ENCODE results near the gene DVL2. TPM values are rescaled to one million over a fixed set of nuclear protein-coding genes. Genes with fewer than 3 reads are reported as not detected.

DVL2 gene
- total and polyA plus RNA-seq, 2 of the 13 experiments (the other 11 are each of a cell fraction or from before 2014, with no cell fraction given) = 5.7 to 38.2 TPM

GRCh38 chr17:7252176-7253043, 18.1 kb upstream of the DVL2 start, which contains the start of gene ELP5 (continued):
- TF ChIP-seq ZBTB25 (CRISPR knock-in tag; IDR thresholded peaks at IDR 0.05) = peak; percentile 92
- no peak for TF ChIP-seq ZNF451 (CRISPR knock-in tag; IDR thresholded peaks at IDR 0.05)
- no peak for TF ChIP-seq ATF6 (CRISPR knock-in tag; conservative IDR thresholded peaks at IDR 0.05)
- peak; percentile 35; the same call in 1 of the 2 replicates for TF ChIP-seq TMF1 (CRISPR knock-in tag; IDR thresholded peaks at IDR 0.05; ENCODE audit: low read depth)
- 0 out of 2 replicates have a peak, but pooled peaks have one; percentile 11 for TF ChIP-seq CHD2 (IDR thresholded peaks at IDR 0.05; ENCODE audit: low read depth, low read length)
- TF ChIP-seq, protein P1, sequence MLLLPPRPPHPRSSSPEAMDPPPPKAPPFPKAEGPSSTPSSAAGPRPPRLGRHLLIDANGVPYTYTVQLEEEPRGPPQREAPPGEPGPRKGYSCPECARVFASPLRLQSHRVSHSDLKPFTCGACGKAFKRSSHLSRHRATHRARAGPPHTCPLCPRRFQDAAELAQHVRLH (CRISPR knock-in tag; IDR thresholded peaks at IDR 0.05; ENCODE audit: borderline replicate concordance, low read depth) = peak; percentile 59; the same call in 1 of the 2 replicates
- peak; percentile 65; the same call in 1 of the 2 replicates for TF ChIP-seq ZNF768 (CRISPR knock-in tag; IDR thresholded peaks at IDR 0.05)
- TF ChIP-seq NKX3-1 (CRISPR knock-in tag; IDR thresholded peaks at IDR 0.05) = peak; percentile 16; the same call in 1 of the 2 replicates
- no peak for TF ChIP-seq MLXIP (CRISPR knock-in tag; IDR thresholded peaks at IDR 0.05; ENCODE audit: borderline replicate concordance)
- TF ChIP-seq FOXA3 (CRISPR knock-in tag; IDR thresholded peaks at IDR 0.05) = peak; percentile 55
- no peak; the same call in 1 of the 2 replicates for TF ChIP-seq ZNF552 (CRISPR knock-in tag; IDR thresholded peaks at IDR 0.05; ENCODE audit: borderline replicate concordance)
- TF ChIP-seq, protein P2, sequence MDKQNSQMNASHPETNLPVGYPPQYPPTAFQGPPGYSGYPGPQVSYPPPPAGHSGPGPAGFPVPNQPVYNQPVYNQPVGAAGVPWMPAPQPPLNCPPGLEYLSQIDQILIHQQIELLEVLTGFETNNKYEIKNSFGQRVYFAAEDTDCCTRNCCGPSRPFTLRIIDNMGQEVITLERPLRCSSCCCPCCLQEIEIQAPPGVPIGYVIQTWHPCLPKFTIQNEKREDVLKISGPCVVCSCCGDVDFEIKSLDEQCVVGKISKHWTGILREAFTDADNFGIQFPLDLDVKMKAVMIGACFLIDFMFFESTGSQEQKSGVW (CRISPR knock-in tag; IDR thresholded peaks at IDR 0.05; ENCODE audit: borderline replicate concordance) = no peak
- TF ChIP-seq, protein P3, sequence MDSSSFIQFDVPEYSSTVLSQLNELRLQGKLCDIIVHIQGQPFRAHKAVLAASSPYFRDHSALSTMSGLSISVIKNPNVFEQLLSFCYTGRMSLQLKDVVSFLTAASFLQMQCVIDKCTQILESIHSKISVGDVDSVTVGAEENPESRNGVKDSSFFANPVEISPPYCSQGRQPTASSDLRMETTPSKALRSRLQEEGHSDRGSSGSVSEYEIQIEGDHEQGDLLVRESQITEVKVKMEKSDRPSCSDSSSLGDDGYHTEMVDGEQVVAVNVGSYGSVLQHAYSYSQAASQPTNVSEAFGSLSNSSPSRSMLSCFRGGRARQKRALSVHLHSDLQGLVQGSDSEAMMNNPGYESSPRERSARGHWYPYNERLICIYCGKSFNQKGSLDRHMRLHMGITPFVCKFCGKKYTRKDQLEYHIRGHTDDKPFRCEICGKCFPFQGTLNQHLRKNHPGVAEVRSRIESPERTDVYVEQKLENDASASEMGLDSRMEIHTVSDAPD (CRISPR knock-in tag; IDR thresholded peaks at IDR 0.05) = 0 out of 2 replicates have a peak, but pooled peaks have one; percentile 18
- no peak for TF ChIP-seq ZNF780A (CRISPR knock-in tag; IDR thresholded peaks at IDR 0.05)
- TF ChIP-seq ZNF335 (CRISPR knock-in tag; IDR thresholded peaks at IDR 0.05) = peak; percentile 65; the same call in 1 of the 2 replicates
- peak; percentile 85 for TF ChIP-seq BORCS8-MEF2B (CRISPR knock-in tag; IDR thresholded peaks at IDR 0.05)
- TF ChIP-seq TBX3 (IDR thresholded peaks at IDR 0.05; ENCODE audit: borderline replicate concordance) = peak; percentile 37; the same call in 1 of the 2 replicates
- peak; percentile 73; the same call in 1 of the 2 replicates for TF ChIP-seq ARNT2 (CRISPR knock-in tag; IDR thresholded peaks at IDR 0.05; ENCODE audit: low read depth)
- TF ChIP-seq GATA4 (IDR thresholded peaks at IDR 0.05; ENCODE audit: borderline replicate concordance, low read depth) = no peak
- no peak for TF ChIP-seq ZBTB8A (CRISPR knock-in tag; IDR thresholded peaks at IDR 0.05; ENCODE audit: borderline replicate concordance, low read depth)

All from HepG2 (cell line).